GM10266 (cell line): ENCODE data around the gene OTOP3.

Experiments used
- DNase-seq: peaks from one replicate; pipeline ENCODE4 v3.0.0; 2012; ENCODE audit errors: extremely low spot score
- CTCF ChIP-seq: IDR thresholded peaks from 2 replicates; pipeline ENCODE4 v1.5.1; 2012; ENCODE audit warnings: mild to moderate bottlenecking, low read depth; ENCODE audit not compliant: control insufficient read depth, insufficient read depth; ENCODE audit errors: missing control alignments

Gene OTOP3

DNA sequence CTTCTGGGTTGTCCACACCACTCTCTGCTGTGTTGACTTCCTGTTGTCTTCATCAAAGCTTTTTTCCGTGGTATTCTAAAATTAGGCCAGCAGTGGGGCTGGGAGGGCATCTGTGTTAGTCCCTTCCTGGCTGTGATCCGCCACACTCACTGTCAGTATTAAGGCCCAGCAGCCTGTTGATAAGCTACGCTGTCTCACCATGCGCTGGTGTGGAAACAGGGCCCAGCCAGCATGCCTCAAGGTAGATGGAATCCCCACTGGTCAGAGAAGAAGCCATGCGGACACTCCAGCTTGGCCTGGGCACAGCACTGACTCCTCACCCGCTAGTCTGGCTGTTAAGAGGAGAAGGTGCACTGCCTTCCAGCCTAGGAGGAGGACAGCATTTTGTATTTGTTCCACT, 63.1 kb downstream of the OTOP3 start:
- TF ChIP-seq CTCF: no peak
- no peak for DNase-seq

DNA sequence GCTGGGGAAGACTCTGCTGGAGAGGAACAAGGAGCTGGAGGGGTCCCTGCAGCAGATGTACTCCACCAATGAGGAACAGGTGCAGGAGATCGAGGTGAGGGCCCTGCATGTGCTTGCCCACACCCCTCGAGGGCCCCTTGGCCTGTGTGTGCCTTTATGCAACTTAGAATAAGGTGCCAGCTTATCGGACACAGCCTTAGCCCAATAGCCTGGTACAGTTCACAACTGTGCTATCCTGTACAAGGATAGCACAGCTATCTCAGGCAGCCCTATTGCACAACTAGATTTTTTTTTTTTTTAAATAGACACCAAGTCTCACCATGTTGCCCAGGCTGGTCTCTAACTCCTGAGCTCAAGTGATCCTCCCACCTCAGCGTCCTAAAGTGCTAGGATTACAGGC, 63.8 kb downstream of the OTOP3 start:
- no peak for TF ChIP-seq CTCF
- DNase-seq: no peak
